HG02938 (cell line): ENCODE measurements around the gene ZBTB44.
"Not testable (repeated sequence)": the region's sequence is repeated elsewhere in the genome, so short reads cannot be mapped to it uniquely, and the experiment has no call there.

Experiments
- ATAC-seq: cut with Tn5 transposase; IDR thresholded peaks from one replicate; pipeline ENCODE4 v1.9.1; 2021; ENCODE audit warnings: mild to moderate bottlenecking, moderate library complexity; ENCODE audit not compliant: unreplicated experiment

ZBTB44 gene

DNA sequence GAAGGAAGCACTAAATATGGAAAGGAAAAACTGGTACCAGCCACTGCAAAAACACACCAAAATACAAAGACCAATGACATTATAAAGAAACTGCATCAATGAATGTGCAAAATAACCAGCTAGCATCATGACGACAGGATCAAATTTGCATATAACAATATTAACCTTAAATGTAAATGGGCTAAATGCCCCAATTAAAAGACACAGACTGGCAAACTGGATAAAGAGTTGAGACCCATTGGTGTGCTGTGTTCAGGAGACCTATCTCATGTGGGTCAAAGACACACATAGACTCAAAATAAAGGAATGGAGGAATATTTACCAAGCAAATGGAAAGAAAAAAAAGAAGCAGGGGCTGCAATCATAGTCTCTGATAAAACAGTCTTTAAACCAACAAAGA, 63.0 kb downstream of the ZBTB44 start:
- not testable (repeated sequence) for ATAC-seq

GRCh38 chr11:130249929-130250328, 64.8 kb downstream of the ZBTB44 start:
- not testable (repeated sequence) for ATAC-seq

DNA sequence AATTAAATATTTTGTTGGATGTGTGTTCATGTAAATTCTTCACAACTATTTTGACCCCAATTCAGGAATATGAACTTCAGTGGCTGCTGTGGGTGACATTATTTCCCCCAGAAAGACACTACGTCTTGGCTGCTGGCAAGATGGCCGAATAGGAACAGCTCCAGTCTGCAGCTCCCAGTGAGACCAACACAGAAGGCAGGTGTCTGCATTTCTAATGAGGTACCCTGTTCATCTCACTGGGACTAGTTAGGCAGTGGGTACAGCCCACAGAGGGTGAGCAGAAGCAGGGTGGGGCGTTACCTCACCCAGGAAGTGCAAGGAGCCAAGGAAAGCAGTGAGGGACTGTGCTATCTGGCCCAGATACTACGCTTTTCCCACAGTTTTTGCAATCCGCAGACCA, 65.3 kb downstream of the ZBTB44 start:
- no peak for ATAC-seq

- no peak for ATAC-seq
These were observed 67.4 kb downstream of the ZBTB44 start for GRCh38 chr11:130247319-130247718.

- no peak for ATAC-seq
These were observed 68.0 kb downstream of the ZBTB44 start for GRCh38 chr11:130246738-130247137.

- ATAC-seq: no peak
These were observed 68.4 kb downstream of the ZBTB44 start for GRCh38 chr11:130246270-130246669.

- ATAC-seq: not testable (repeated sequence)
These were observed 69.3 kb downstream of the ZBTB44 start for GRCh38 chr11:130245375-130245774.

- ATAC-seq: no peak
These were observed 69.9 kb downstream of the ZBTB44 start for GRCh38 chr11:130244848-130245247.

DNA sequence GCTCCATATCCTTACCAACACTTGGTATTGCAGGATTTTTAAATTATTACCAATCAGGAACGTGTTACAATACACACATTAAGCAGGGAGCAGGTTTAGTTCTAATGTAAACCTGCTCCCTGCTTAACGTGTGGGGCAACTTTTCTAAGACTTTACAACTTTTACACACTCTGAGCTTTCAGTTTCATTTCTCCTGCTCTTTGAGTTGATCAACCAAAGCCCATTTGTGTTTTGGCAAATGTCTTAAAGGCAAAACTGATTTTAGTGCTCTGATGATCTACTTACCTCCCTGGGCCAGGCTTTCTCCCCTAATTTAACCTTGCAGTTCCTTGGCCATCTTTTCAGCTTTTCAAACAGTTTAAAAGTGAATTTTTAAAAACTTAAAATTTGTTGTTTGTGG, 70.9 kb downstream of the ZBTB44 start:
- ATAC-seq: peak; percentile 74

DNA sequence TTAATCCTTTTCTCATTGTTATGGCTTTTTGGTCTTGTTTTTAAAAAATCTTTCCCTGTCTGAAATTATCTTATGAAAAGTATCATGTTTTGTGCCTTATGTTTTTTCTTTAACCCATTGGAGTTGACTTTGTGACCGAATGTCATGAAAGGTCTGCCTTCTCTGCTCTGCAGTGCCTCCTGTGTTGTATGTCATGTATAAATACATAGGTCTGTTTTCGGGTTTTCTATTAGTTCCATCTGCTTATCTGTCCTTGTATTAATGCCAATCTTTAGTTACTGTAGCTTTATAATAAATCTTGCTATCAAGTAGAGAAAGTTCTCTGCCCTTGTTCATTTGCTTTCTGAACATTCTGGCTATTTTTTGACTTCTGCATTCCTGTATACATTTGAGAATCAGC, 73.0 kb downstream of the ZBTB44 start:
- no peak for ATAC-seq

DNA sequence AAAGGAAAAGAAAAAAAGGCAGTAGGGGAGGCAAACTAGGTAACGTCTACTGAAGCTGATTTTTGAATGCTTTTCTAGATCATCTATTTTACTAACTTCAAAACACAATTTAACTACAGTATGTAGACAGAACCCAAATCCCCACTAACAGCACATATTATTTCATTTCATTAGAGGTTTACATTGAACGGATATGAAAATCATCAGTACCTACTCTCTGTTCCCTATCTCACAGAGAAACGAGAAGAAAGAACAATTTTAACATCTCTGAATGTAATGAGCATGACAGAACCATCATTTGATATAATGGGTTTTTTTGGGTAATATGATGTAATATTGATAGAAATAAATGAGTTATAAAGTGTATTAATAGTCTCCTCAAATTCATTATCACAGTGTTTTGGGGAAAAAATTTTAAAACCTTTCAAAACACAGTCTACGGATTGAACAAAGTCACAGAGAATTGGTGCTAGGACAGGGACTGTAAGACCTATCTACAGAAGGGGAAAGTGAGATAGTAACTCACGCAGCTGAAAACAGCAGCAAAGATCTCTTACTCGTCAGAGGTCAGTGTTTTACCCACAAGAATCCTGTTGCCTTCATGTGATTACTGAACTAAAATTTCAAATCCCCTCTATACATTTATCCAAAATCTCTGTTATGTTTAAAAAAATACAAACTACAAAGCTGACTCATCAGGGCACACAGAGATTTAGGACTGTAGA, 77.3 kb downstream of the ZBTB44 start:
- ATAC-seq: no peak

- no peak for ATAC-seq
These were observed 80.4 kb downstream of the ZBTB44 start for GRCh38 chr11:130234315-130234714.

GRCh38 chr11:130233888-130234287, 80.8 kb downstream of the ZBTB44 start:
- not testable (repeated sequence) for ATAC-seq

DNA sequence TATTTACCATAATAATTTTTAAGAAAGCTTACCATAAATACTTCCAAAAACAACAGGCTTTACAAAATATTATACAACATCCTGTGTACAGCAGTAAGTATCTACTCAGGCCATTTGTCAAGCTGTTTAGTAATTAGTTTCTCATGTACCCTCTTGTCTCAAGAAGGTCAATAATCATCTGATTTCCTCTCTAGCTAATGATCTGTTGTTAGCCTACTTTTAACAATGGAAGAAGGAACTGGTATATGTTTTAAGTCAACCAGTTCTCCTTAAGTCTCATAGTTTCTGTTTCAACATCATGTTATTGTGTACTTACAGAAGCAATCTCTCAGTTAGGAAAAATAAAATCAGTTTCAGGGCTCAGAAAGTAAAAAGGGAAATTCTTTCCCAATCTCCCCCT, 81.2 kb downstream of the ZBTB44 start:
- ATAC-seq: not testable (repeated sequence)

DNA sequence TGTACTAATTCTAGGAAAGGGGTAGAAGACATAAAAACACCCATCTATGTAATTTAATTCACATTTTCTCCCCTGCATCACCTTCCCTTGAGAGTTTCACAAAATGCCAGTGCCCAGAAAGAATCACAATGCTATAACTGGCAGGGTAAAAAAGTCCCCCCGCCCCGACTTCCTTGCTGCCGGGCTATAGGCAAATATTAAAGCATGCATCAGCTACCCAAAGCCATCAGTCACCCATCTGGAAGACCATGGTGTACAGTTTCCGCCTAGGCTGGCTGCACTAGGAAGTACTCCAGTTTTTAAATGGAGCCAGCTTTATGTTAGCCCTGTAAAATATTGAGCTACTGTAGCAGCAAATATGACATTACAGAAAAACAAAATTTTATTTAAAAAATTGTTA, 87.3 kb downstream of the ZBTB44 start:
- ATAC-seq: no peak

DNA sequence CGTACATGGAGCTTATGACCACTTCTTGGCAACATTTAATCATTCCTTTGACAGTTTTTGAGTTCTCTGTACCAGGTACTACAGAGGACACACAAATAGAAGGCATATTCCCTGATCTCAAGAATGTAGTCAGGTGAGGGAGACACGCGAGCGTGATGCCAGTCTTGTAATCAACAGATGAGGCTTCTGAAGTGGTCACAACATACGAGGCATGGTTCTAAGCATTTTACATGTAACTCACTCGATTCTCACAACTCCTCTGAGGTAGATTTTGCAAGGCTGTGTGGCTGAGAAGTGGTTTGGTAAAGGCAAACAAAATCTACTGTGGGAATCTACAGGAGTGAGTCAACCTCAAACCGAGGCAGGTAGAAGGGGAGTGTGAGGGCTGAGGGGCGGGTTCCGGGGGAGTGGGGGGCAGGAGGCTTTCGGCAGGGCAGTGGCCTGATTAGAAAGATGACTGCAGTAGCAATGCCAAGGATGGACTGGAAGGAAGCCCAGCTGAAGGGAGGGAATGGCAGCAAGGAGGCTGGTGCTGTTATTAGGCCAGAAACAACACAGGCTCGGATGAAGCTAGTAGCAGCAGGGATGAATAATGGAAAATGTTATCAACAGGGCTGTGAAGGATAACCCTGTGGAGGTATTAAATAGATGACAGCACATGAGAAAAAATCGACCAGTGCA, 91.3 kb downstream of the ZBTB44 start:
- ATAC-seq: no peak

- no peak for ATAC-seq
These were observed 94.2 kb downstream of the ZBTB44 start for GRCh38 chr11:130220311-130221035.

- ATAC-seq: no peak
These were observed 95.6 kb downstream of the ZBTB44 start for GRCh38 chr11:130219148-130219547.

GRCh38 chr11:130218501-130219070, 96.1 kb downstream of the ZBTB44 start:
- no peak for ATAC-seq

- no peak for ATAC-seq
These were observed 97.3 kb downstream of the ZBTB44 start for GRCh38 chr11:130217133-130218031.
